ENCODE measurements around the gene TBC1D7.

- TF ChIP-seq MYC (IDR thresholded peaks at IDR 0.05; ENCODE audit: low read depth, low read length) (no peak), POLR2A (IDR thresholded peaks at IDR 0.05; ENCODE audit: extremely low read depth, insufficient read length) (no peak)
Measured at GRCh38 chr6:13367396-13367795, 39.1 kb upstream of the TBC1D7 start.

Data from NB4 (cell line).